SU-DHL-6 (cell line): ENCODE results near the gene IL22.

Experiments used
- EZH2phosphoT487 ChIP-seq: fragments of 200-600 bp; sonication (generic), shearing (Covaris generic); conservative IDR thresholded peaks from 2 replicates; pipeline ENCODE4 v1.6.1; 2018; ENCODE audit warnings: mild to moderate bottlenecking, antibody characterized with exemption, low read length, moderate library complexity, mixed read lengths
- TF ChIP-seq, protein P1 (sequence below): fragments of 200-600 bp; sonication (generic); IDR thresholded peaks from one replicate; pipeline ENCODE4 v1.5.1; 2017; ENCODE audit warnings: antibody characterized with exemption, mild to moderate bottlenecking, low read length, moderate library complexity; ENCODE audit not compliant: insufficient read depth, poor library complexity, severe bottlenecking

DNA sequence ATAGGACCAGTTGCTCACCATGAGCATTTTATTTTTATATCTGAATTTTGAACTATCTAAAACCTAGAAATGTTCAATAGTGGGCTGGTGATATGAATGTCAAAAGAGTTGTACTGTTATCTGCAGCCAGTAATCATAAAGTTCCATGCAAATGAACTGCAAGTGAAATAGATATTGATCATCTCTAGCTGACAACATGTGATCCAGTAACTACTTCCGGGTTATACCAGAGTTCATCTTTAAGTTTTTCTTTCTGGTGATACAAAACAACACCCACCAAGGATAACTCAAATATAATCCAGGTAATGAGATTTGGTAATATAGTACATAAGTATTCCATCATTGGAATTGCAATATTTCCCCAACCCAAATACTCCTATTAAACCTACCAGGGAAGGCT, 31.9 kb downstream of the IL22 start:
- TF ChIP-seq, protein P1, sequence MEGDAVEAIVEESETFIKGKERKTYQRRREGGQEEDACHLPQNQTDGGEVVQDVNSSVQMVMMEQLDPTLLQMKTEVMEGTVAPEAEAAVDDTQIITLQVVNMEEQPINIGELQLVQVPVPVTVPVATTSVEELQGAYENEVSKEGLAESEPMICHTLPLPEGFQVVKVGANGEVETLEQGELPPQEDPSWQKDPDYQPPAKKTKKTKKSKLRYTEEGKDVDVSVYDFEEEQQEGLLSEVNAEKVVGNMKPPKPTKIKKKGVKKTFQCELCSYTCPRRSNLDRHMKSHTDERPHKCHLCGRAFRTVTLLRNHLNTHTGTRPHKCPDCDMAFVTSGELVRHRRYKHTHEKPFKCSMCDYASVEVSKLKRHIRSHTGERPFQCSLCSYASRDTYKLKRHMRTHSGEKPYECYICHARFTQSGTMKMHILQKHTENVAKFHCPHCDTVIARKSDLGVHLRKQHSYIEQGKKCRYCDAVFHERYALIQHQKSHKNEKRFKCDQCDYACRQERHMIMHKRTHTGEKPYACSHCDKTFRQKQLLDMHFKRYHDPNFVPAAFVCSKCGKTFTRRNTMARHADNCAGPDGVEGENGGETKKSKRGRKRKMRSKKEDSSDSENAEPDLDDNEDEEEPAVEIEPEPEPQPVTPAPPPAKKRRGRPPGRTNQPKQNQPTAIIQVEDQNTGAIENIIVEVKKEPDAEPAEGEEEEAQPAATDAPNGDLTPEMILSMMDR = no peak
- no peak for TF ChIP-seq EZH2phosphoT487
